ENCODE data around the gene H1-8.

Gene H1-8

GRCh38 chr3:129502641-129503408 lies 40.1 kb upstream of the H1-8 start:
- CTCF ChIA-PET = interaction anchor here (0.6 to 1.5 kb wide), 3 partner anchors 13 to 119 kb away, joined by 3 read pairs; no protein-coding TSS in a partner anchor
- no peak overlapping the region for H3K4me3 ChIP-seq (ENCODE audit: low read depth, low read length)
- no peaks in the 10 kb centered on the region for H3K9me3 ChIP-seq (ENCODE audit: control insufficient read depth, insufficient read depth, low read depth, low read length)
- POLR2A ChIA-PET = no interaction called here
- no peak overlapping the region for H3K27ac ChIP-seq (ENCODE audit: extremely low read depth, low read depth, low read length)
- peaks cover 0 to 55% of the 10 kb centered on the region in 2 experiments; a peak in 1 of 3 replicates for H3K36me3 ChIP-seq (ENCODE audit: control insufficient read depth in 2 of 2, insufficient read depth in 1 of 2, low read length in 2 of 2)
- no peaks in the 10 kb centered on the region for H3K4me1 ChIP-seq (ENCODE audit: control insufficient read depth, insufficient read depth, low read length)
- TF ChIP-seq ZNF302 (tag by site-specific recombination; IDR thresholded peaks at IDR 0.05; ENCODE audit: low read depth) (no peak), PRDM1 (tag by site-specific recombination; IDR thresholded peaks at IDR 0.05) (no peak), FEZF1 (tag by site-specific recombination; IDR thresholded peaks at IDR 0.05) (no peak), ZNF132 (tag by site-specific recombination; IDR thresholded peaks at IDR 0.05; ENCODE audit: borderline replicate concordance) (no peak), ZNF580 (tag by site-specific recombination; IDR thresholded peaks at IDR 0.05) (no peak)

GRCh38 chr3:129503471-129504291 lies 39.3 kb upstream of the H1-8 start:
- Histone ChIP-seq H3K9me3 (ENCODE audit: control insufficient read depth, insufficient read depth, low read depth, low read length) (no peaks in the 10 kb centered on the region), H3K4me3 (ENCODE audit: low read depth, low read length) (no peak overlapping the region), H3K27ac (ENCODE audit: extremely low read depth, low read depth, low read length) (no peak overlapping the region), H3K4me1 (ENCODE audit: control insufficient read depth, insufficient read depth, low read length) (no peaks in the 10 kb centered on the region), H3K36me3 (ENCODE audit: control insufficient read depth in 2 of 2, insufficient read depth in 1 of 2, low read length in 2 of 2) (peaks cover 0 to 55% of the 10 kb centered on the region in 2 experiments; a peak in 1 of 3 replicates)
- TF ChIP-seq KLF1 (tag by site-specific recombination; IDR thresholded peaks at IDR 0.05) (no peak), ZFHX2 (tag by site-specific recombination; conservative IDR thresholded peaks at IDR 0.05) (peak; percentile 49)
- ChIA-PET POLR2A (interaction anchor here (0.6 kb wide), 2 partner anchors 10 to 327 kb away, joined by 3 to 6 read pairs; no protein-coding TSS in a partner anchor), CTCF (interaction anchor here (0.5 to 1.4 kb wide), 3 partner anchors 14 to 136 kb away, joined by 3 read pairs; no protein-coding TSS in a partner anchor)

- ChIA-PET POLR2A (no interaction called here), CTCF (interaction anchor here (0.5 kb wide), 1 partner anchor 135 kb away, joined by 3 read pairs; no protein-coding TSS in a partner anchor)
- Histone ChIP-seq H3K36me3 (ENCODE audit: control insufficient read depth in 2 of 2, insufficient read depth in 1 of 2, low read length in 2 of 2) (peaks cover 0 to 55% of the 10 kb centered on the region in 2 experiments; a peak in 1 of 3 replicates), H3K4me3 (ENCODE audit: low read depth, low read length) (no peak overlapping the region), H3K4me1 (ENCODE audit: control insufficient read depth, insufficient read depth, low read length) (no peaks in the 10 kb centered on the region), H3K27ac (ENCODE audit: extremely low read depth, low read depth, low read length) (no peak overlapping the region), H3K9me3 (ENCODE audit: control insufficient read depth, insufficient read depth, low read depth, low read length) (no peaks in the 10 kb centered on the region)
- TF ChIP-seq WT1 (tag by site-specific recombination; IDR thresholded peaks at IDR 0.05) = no peak
- TF ChIP-seq ZNF112 (tag by site-specific recombination; IDR thresholded peaks at IDR 0.05) = no peak
- no peak for TF ChIP-seq ZSCAN18 (tag by site-specific recombination; IDR thresholded peaks at IDR 0.05)
- no peak for TF ChIP-seq ZNF398 (tag by site-specific recombination; IDR thresholded peaks at IDR 0.05)
- TF ChIP-seq ZNF645 (tag by site-specific recombination; IDR thresholded peaks at IDR 0.05) = no peak
- TF ChIP-seq ZNF658 (tag by site-specific recombination; IDR thresholded peaks at IDR 0.05) = no peak
- no peak for TF ChIP-seq SALL2 (tag by site-specific recombination; IDR thresholded peaks at IDR 0.05; ENCODE audit: borderline replicate concordance)
Observed at GRCh38 chr3:129504471-129505100, 38.4 kb upstream of the H1-8 start.
